Aorta (tissue), 5 donors: ENCODE measurements around the gene FHAD1. TPM values are rescaled to one million over a fixed set of nuclear protein-coding genes. Genes with fewer than 3 reads are reported as not detected.
"Not testable (repeated sequence)": the region's sequence is repeated elsewhere in the genome, so short reads cannot be mapped to it uniquely, and the experiment has no call there.

Experiments used
- ATAC-seq: fragments of 200-7000 bp; cut with Tn5 transposase; one replicate; pipeline ENCODE4 v1.9.1; 2022; ENCODE audit warnings: moderate library complexity; ENCODE audit not compliant: low FRiP score
- DNase-seq, 2 donors: peaks; one replicate each; pipeline ENCODE4 v3.0.0-alpha.2; 2020
- H3K27ac ChIP-seq, 2 donors: one replicate each; pipeline ENCODE4 v1.5.1; 2013; ENCODE audit warnings: low read length in 2 of 2, mild to moderate bottlenecking in 2 of 2, moderate library complexity in 2 of 2, control low read depth in 1 of 2, inconsistent platforms in 1 of 2, low read depth in 1 of 2
- H3K27me3 ChIP-seq, 2 donors: one replicate each; pipeline ENCODE4 v1.6.1; 2013; ENCODE audit warnings: control low read depth in 1 of 2, low read length in 1 of 2, mild to moderate bottlenecking in 1 of 2, moderate library complexity in 1 of 2; ENCODE audit not compliant: insufficient read depth in 2 of 2, control insufficient read depth in 1 of 2
- H3K36me3 ChIP-seq, 2 donors: one replicate each; pipeline ENCODE4 v1.6.1; 2013; ENCODE audit warnings: control low read depth in 1 of 2, low read length in 1 of 2, mild to moderate bottlenecking in 1 of 2; ENCODE audit not compliant: insufficient read depth in 2 of 2, control insufficient read depth in 1 of 2
- H3K4me1 ChIP-seq, 2 donors: one replicate each; pipeline ENCODE4 v1.6.1; 2013; ENCODE audit warnings: low read length in 2 of 2, control low read depth in 1 of 2, mild to moderate bottlenecking in 1 of 2, moderate library complexity in 1 of 2; ENCODE audit not compliant: insufficient read depth in 2 of 2, control insufficient read depth in 1 of 2
- H3K4me3 ChIP-seq, 2 donors: one replicate each; pipeline ENCODE4 v1.5.1; 2013; ENCODE audit warnings: low read length in 2 of 2, control low read depth in 1 of 2, mild to moderate bottlenecking in 1 of 2
- H3K9me3 ChIP-seq: one replicate; pipeline ENCODE4 v1.6.1; 2013; ENCODE audit warnings: mild to moderate bottlenecking, low read length; ENCODE audit not compliant: control insufficient read depth
- WGBS, 2 donors: extraction: QIAGEN DNeasy Blood & Tissue Kit; methylation state at CpG; one replicate each; pipeline ENCODE4 v1.1.7; 2013; 5-methylcytosine and 5-hydroxymethylcytosine counted together
- intact Hi-C, 2 donors: fragments of 100-400 bp; cut with DNase I; formaldehyde crosslinking; loops; one replicate each; pipeline versions ENCODE4 v1.14.2 to v1.15.0; 2022
- polyA plus RNA-seq, 2 donors: library from polyadenylated mRNA; stranded (reverse); fragments of 200-250 nt; gene quantifications; one replicate each; pipeline ENCODE4 v1.2.3, GENCODE V29; 2013
- total RNA-seq, 2 donors: library from RNA; stranded (reverse); fragmentation: NEBNext Ultra II Directional; extraction: Animal tissue kit (Norgen Biotek cat#: 25700); gene quantifications; one replicate each; pipeline ENCODE4 v1.2.1, GENCODE V29; 2021
- donor health status: healthy with polysubstance abuse.
- donor health status: Bipolar disorder and iron deficiency.
- donor health status: DM: no; HTN: no; CAD: no.
- donor health status: DM: no; HTN: no; CAD: no.
- donor health status: DM: yes; HTN: yes; CAD: no.

FHAD1 gene
- total and polyA plus RNA-seq, 4 donors = 0.03 to 2.7 (median 0.32) TPM; not detected in 1

DNA sequence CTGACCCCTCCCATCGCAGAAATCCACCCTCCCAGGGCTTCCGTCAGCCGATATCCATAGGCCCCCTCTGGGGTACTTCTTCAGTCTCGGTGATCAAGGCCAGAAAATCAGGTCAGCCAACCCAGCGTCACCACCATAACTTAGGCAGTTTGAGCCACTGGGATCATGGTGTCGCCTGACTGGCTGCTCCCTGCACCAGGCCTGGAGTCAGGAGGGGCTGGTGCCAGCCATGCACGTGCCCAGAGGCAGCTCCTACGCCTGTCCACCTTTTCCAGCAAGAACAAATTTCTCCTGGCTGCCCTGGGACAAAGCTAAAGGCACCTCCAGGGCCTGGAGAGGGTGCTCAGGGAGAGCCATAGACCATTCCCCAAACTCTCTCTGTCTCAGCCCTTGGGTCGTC is 186.4 kb downstream of the FHAD1 start:
- ATAC-seq (no peak), DNase-seq (no peak)
- H3K27me3 ChIP-seq = no peaks in the 10 kb centered on the region
- H3K9me3 ChIP-seq = no peaks in the 10 kb centered on the region
- intact Hi-C loops = no loop called here
- WGBS, 2 donors = 89% methylated on average over 9 of the region's 9 CpGs
- H3K27ac ChIP-seq = no peak overlapping the region
- H3K4me1 ChIP-seq = no peaks in the 10 kb centered on the region
- H3K4me3 ChIP-seq = no peak overlapping the region
- H3K36me3 ChIP-seq = no peaks in the 10 kb centered on the region

DNA sequence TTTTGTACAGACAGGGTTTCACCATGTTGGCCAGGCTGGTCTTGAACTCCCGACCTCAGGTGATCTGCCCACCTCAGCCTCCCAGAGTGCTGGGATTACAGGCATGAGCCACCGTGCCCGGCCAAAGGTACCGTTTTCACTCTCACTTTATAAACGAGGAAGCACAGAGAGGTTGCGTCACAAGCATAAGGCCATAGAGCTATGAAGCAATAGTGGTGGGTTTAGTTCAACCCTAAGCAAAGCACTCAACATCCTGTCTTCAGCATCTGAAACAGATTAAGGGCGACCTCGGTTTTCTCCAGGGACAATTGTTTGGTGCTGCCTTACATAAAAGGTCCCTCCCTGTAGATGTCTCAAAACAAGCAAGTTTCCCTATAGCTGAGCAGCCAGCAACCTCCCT is 187.7 kb downstream of the FHAD1 start:
- H3K27ac ChIP-seq, H3K36me3 ChIP-seq, H3K4me1 ChIP-seq, H3K27me3 ChIP-seq, intact Hi-C loops, H3K9me3 ChIP-seq, ATAC-seq, H3K4me3 ChIP-seq, DNase-seq: not testable (repeated sequence)
- 77 to 81% methylated on average over 8 of the region's 8 CpGs for WGBS, 2 donors

DNA sequence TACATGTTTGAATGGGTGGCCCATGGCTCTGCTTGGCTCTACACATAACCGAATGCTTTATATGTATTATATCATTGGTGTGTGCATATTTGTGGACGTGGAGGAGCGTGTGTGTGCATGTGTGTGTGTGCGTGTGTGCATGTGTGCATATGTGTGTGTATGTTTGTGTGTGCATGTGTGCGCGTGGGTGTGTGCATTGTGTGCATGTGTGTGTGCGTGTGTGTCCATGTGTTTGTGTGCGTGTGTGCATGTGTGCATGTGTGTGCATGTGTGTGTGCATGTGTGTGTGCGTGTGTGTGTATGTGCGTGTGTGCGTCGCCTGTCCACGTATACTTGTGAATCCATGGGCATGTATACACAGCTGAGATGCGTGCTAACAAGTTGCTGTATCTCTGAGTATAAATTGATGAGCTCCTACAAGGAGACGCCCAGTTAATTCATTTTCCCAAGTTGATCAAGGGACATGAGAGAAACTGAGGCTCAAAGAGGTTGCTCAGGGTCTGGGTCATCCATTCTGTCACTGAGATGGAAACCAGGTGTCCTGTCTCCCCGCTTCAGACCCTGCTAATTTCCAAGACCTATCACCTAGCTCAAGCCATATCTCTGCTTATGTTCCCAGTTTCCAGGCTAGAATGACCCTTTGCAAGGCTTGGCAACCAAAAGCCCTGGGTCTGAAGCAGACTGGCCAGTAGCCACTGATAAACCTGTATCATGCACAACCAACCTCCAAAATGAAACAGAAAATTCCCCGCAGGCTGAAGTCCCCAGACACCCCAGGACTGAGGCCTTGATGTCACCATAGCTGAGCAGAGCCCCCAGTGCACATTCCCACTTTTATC is 188.4 kb downstream of the FHAD1 start:
- H3K4me3 ChIP-seq = no peak overlapping the region
- H3K36me3 ChIP-seq = no peaks in the 10 kb centered on the region
- no peaks in the 10 kb centered on the region for H3K27me3 ChIP-seq
- intact Hi-C loops = no loop called here
- H3K27ac ChIP-seq = no peak overlapping the region
- no peaks in the 10 kb centered on the region for H3K4me1 ChIP-seq
- no peaks in the 10 kb centered on the region for H3K9me3 ChIP-seq
- ATAC-seq = no peak
- no peak for DNase-seq
- WGBS, 2 donors = 95% methylated on average over 17 of the region's 17 CpGs

DNA sequence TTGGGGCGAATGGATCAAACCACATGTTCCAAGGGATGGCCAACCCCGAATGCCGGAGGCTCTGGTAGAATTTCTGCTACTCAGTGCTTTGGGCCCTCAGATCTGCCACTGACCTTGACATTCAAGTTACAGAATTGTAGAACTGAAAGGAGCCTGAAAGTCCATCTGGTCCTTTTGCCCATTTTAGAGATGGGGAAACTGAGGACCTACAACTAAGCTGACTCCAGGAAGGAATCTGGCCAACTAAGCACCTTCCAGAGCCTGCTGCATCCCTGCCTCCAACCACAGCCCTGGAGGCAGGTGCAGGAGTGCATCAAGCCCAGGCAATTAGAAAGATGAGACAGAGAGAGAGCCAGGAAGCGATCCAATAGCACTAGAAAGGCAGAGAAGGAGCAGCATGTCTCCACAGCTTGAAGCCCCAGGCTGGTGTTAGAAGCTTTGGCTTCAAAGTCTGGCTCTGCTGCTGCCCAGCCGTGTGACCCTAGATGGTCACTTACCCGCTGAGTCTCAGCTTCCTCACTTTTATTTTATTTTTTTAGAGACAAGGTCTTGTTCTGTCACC is 189.9 kb downstream of the FHAD1 start:
- 94 to 98% methylated on average over 6 of the region's 6 CpGs for WGBS, 2 donors
- DNase-seq = no peak
- no peaks in the 10 kb centered on the region for H3K36me3 ChIP-seq
- no peaks in the 10 kb centered on the region for H3K9me3 ChIP-seq
- H3K27me3 ChIP-seq = no peaks in the 10 kb centered on the region
- ATAC-seq = no peak
- intact Hi-C loops = no loop called here
- H3K27ac ChIP-seq = no peak overlapping the region
- H3K4me1 ChIP-seq = no peaks in the 10 kb centered on the region
- H3K4me3 ChIP-seq = no peak overlapping the region

DNA sequence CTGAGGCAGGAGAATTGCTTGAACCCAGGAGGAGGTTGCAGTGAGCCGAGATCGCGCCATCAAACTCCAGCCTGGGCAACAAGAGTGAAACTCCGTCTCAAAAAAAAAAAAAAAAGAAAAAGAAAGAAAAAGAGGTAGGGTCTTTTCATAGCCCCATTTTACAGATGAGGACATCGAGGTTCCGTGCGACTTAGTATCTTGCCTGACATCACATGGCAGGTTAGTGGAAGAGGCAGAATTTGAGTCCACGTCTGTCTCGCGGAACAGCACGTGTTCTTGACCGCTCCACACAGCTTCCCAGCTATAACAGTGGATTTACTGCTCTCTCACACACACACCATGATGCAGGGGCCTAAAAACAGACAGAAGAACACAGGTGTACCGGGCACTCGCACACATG is 192.3 kb downstream of the FHAD1 start:
- Histone ChIP-seq H3K27ac (no peak overlapping the region), H3K27me3 (no peaks in the 10 kb centered on the region), H3K36me3 (no peaks in the 10 kb centered on the region), H3K4me3 (no peak overlapping the region), H3K9me3 (no peaks in the 10 kb centered on the region), H3K4me1 (no peaks in the 10 kb centered on the region)
- intact Hi-C loops = no loop called here
- ATAC-seq = no peak
- DNase-seq = no peak
- 97% methylated on average over 14 of the region's 14 CpGs for WGBS, 2 donors

DNA sequence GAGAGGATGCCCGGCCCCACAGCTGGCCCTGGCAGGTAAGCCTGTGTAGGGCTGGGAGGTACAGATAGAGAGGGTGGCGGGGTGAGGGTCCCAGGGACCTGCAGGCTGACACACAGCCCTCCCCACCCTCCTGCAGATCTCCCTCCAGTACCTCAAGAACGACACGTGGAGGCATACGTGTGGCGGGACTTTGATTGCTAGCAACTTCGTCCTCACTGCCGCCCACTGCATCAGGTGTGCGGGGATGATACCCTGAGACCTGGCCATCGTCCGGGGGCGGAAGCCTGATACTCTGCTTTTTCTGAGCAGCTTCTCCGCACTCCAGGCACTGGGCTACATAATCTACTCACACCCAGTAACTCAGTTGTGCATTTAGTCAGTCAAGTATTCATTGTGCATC is 193.3 kb downstream of the FHAD1 start:
- Histone ChIP-seq H3K36me3 (no peaks in the 10 kb centered on the region), H3K4me3 (no peak overlapping the region), H3K4me1 (no peaks in the 10 kb centered on the region), H3K9me3 (no peaks in the 10 kb centered on the region), H3K27me3 (no peaks in the 10 kb centered on the region), H3K27ac (no peak overlapping the region)
- ATAC-seq = no peak
- no peak for DNase-seq
- intact Hi-C loops = no loop called here
- 89 to 94% methylated on average over 13 of the region's 13 CpGs for WGBS, 2 donors

DNA sequence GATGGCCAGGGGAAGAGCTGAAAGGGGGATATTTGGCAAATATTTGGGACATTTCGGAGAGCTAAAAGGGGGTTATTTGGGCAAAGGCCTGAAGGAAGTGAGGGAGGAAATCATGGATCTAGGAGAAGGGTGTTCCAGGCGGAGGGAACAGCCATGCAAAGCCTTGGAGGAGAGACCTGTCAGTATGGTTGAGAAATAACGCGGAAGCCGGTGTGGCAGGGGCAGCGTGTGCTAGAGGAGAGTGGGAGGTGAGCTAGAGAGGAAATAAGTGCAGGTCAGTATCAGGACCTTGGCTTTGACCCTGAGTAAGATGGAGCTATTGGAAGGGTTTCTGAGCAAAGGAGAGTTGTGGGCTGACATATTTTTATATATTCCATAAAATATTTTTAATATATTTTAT is 194.2 kb downstream of the FHAD1 start:
- WGBS, 2 donors = 79 to 83% methylated on average over 6 of the region's 6 CpGs
- no peak for ATAC-seq
- no peaks in the 10 kb centered on the region for H3K4me1 ChIP-seq
- no peaks in the 10 kb centered on the region for H3K36me3 ChIP-seq
- H3K27ac ChIP-seq = no peak overlapping the region
- H3K9me3 ChIP-seq = no peaks in the 10 kb centered on the region
- intact Hi-C loops = no loop called here
- no peak for DNase-seq
- H3K4me3 ChIP-seq = no peak overlapping the region
- H3K27me3 ChIP-seq = no peaks in the 10 kb centered on the region

DNA sequence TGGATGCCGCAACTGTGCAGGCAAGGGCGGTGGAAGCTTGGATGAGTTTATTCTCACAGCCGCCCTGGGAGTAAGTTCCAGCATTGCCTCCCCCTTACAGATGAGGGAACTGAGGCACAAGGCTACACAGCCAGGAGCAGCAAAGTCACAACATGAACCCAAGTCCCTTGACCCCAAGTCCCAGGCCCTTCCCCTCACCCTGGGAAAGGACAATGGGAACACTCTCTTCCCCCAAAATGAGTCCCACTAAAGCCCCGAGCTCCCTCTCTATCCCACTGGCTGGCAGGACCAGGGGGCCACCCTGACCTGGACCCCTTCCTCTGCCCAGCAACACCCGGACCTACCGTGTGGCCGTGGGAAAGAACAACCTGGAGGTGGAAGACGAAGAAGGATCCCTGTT is 195.1 kb downstream of the FHAD1 start:
- no peak overlapping the region for H3K27ac ChIP-seq
- no peaks in the 10 kb centered on the region for H3K36me3 ChIP-seq
- no peak for ATAC-seq
- no peaks in the 10 kb centered on the region for H3K4me1 ChIP-seq
- no peak overlapping the region for H3K4me3 ChIP-seq
- H3K27me3 ChIP-seq = no peaks in the 10 kb centered on the region
- H3K9me3 ChIP-seq = no peaks in the 10 kb centered on the region
- intact Hi-C loops = no loop called here
- DNase-seq = no peak
- 89 to 92% methylated on average over 8 of the region's 8 CpGs for WGBS, 2 donors

DNA sequence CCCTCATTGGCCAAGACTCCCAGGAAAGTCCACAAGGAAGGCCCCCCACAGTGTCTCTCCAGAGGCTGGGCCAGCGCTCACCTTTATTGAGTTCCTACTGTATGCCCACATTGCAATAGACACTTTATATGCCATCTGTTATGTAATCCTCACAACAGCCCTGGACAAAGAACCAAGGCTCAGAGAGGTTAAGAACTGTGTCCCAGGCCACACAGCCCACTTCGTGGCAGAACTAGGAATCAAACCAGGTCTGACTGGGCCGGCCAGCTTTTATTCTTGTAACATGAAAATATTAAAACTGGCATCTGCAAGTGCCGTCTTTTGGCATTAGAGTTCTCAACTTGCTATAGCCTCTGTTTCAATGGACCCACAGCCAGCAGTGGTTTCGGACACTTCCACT is 195.7 kb downstream of the FHAD1 start:
- H3K9me3 ChIP-seq = no peaks in the 10 kb centered on the region
- no peaks in the 10 kb centered on the region for H3K4me1 ChIP-seq
- 77 to 80% methylated on average over 5 of the region's 5 CpGs for WGBS, 2 donors
- DNase-seq = no peak
- H3K36me3 ChIP-seq = no peaks in the 10 kb centered on the region
- intact Hi-C loops = no loop called here
- H3K4me3 ChIP-seq = no peak overlapping the region
- ATAC-seq = no peak
- no peaks in the 10 kb centered on the region for H3K27me3 ChIP-seq
- H3K27ac ChIP-seq = no peak overlapping the region
